Liver (tissue), 9 donors: ENCODE measurements around the gene HK2. TPM values are rescaled to one million over a fixed set of nuclear protein-coding genes. Genes with fewer than 3 reads are reported as not detected.

ENCODE experiments used
- DNase-seq: peaks from one replicate; pipeline ENCODE4 v3.0.0-alpha.2; 2017; ENCODE audit warnings: low spot score
- H3K27ac ChIP-seq, 2 donors: one replicate each; pipeline ENCODE4 v1.7.0; 2013; ENCODE audit warnings: inconsistent platforms in 2 of 2, low read length in 2 of 2, control low read depth in 1 of 2, low read depth in 1 of 2, mild to moderate bottlenecking in 1 of 2
- H3K27me3 ChIP-seq, 4 donors: one replicate each; pipeline versions ENCODE4 v1.6.1 to v1.7.0; 2013; ENCODE audit warnings: low read length in 3 of 4, inconsistent platforms in 1 of 4, mild to moderate bottlenecking in 1 of 4, moderate library complexity in 1 of 4; ENCODE audit not compliant: control insufficient read depth in 4 of 4, insufficient read depth in 4 of 4
- H3K36me3 ChIP-seq, 4 donors: one replicate each; pipeline versions ENCODE4 v1.6.1 to v1.7.0; 2013; ENCODE audit warnings: low read length in 3 of 4, mild to moderate bottlenecking in 3 of 4, low read depth in 1 of 4, moderate library complexity in 1 of 4; ENCODE audit not compliant: control insufficient read depth in 4 of 4, insufficient read depth in 3 of 4
- H3K4me1 ChIP-seq, 4 donors: one replicate each; pipeline versions ENCODE4 v1.6.1 to v1.7.0; 2013; ENCODE audit warnings: low read length in 3 of 4, mild to moderate bottlenecking in 3 of 4, moderate library complexity in 1 of 4; ENCODE audit not compliant: control insufficient read depth in 4 of 4, insufficient read depth in 4 of 4
- H3K4me3 ChIP-seq, 3 donors: one replicate each; pipeline versions ENCODE4 v1.6.1 to v1.7.0; 2013; ENCODE audit warnings: low read length in 3 of 3, control low read depth in 1 of 3, low read depth in 1 of 3, mild to moderate bottlenecking in 1 of 3
- H3K9ac ChIP-seq, 2 donors: one replicate each; pipeline ENCODE4 v1.7.0; 2013; ENCODE audit warnings: low read length in 2 of 2, mild to moderate bottlenecking in 2 of 2, moderate library complexity in 2 of 2, control low read depth in 1 of 2, low read depth in 1 of 2
- H3K9me3 ChIP-seq, 4 donors: one replicate each; pipeline versions ENCODE4 v1.6.1 to v1.7.0; 2013; ENCODE audit warnings: low read length in 3 of 4; ENCODE audit not compliant: control insufficient read depth in 4 of 4
- EGR1 ChIP-seq, 2 donors: IDR thresholded peaks; 2 replicates each; pipeline ENCODE4 v1.6.1; 2016 to 2018; ENCODE audit warnings: antibody characterized with exemption in 2 of 2, low read depth in 2 of 2
- FOXA1 ChIP-seq: IDR thresholded peaks from 2 replicates; pipeline ENCODE4 v1.6.1; 2016; ENCODE audit warnings: antibody characterized with exemption
- FOXA2 ChIP-seq: IDR thresholded peaks from 2 replicates; pipeline ENCODE4 v1.6.1; 2016; ENCODE audit warnings: antibody characterized with exemption
- GABPA ChIP-seq, 2 donors: IDR thresholded peaks in 1 of 2; conservative IDR thresholded peaks in 1 of 2; 2 replicates each; pipeline ENCODE4 v1.6.1; 2016; ENCODE audit warnings: antibody characterized with exemption in 2 of 2, mild to moderate bottlenecking in 1 of 2, moderate library complexity in 1 of 2
- HNF4A ChIP-seq, 2 donors: conservative IDR thresholded peaks; 2 replicates each; pipeline ENCODE4 v1.6.1; 2016; ENCODE audit warnings: antibody characterized with exemption in 2 of 2, mild to moderate bottlenecking in 2 of 2
- HNF4G ChIP-seq: IDR thresholded peaks from 2 replicates; pipeline ENCODE4 v1.6.1; 2016; ENCODE audit warnings: antibody characterized with exemption
- JUND ChIP-seq, 2 donors: IDR thresholded peaks; 2 replicates each; pipeline ENCODE4 v1.6.1; 2016; ENCODE audit warnings: antibody characterized with exemption in 2 of 2
- NR2F2 ChIP-seq: IDR thresholded peaks from 2 replicates; pipeline ENCODE4 v1.6.1; 2016; ENCODE audit warnings: antibody characterized with exemption
- RAD21 ChIP-seq, 2 donors: IDR thresholded peaks; 2 replicates each; pipeline ENCODE4 v1.6.1; 2016; ENCODE audit warnings: antibody characterized with exemption in 2 of 2, mild to moderate bottlenecking in 2 of 2
- RXRA ChIP-seq, 2 donors: IDR thresholded peaks; 2 replicates each; pipeline ENCODE4 v1.6.1; 2017 to 2018; ENCODE audit warnings: antibody characterized with exemption in 2 of 2, mild to moderate bottlenecking in 1 of 2
- SP1 ChIP-seq: IDR thresholded peaks from 2 replicates; pipeline ENCODE4 v1.6.1; 2018; ENCODE audit warnings: antibody characterized with exemption, mild to moderate bottlenecking
- TAF1 ChIP-seq: conservative IDR thresholded peaks from 2 replicates; pipeline ENCODE4 v1.6.1; 2016; ENCODE audit warnings: antibody characterized with exemption, mild to moderate bottlenecking
- YY1 ChIP-seq: IDR thresholded peaks from 2 replicates; pipeline ENCODE4 v1.6.1; 2016; ENCODE audit warnings: antibody characterized with exemption, mild to moderate bottlenecking
- WGBS: extraction: QIAGEN DNeasy Blood & Tissue Kit; methylation state at CpG from one replicate; pipeline ENCODE4 v1.1.7; 2013; 5-methylcytosine and 5-hydroxymethylcytosine counted together
- polyA plus RNA-seq, 2 donors: library from polyadenylated mRNA; stranded (reverse) in 1 of 2; unstranded in 1 of 2; fragments of 200-250 nt in 1 of 2; fragments of >200 nt in 1 of 2; fragmentation: Nextera tagmentation in 1 of 2; extraction: Ambion mirVana in 1 of 2; gene quantifications; one replicate each; pipeline versions ENCODE4 v1.2.1 to v1.2.3, GENCODE V29; 2013 to 2015
- total RNA-seq, 2 donors: library from RNA; depleted of rRNA; stranded (reverse); fragments of >200 nt; gene quantifications; one replicate each; pipeline ENCODE4 v1.2.3, GENCODE V29; 2014
- TF ChIP-seq, protein P1 (sequence below): IDR thresholded peaks from 2 replicates; pipeline ENCODE4 v1.6.1; 2016; ENCODE audit warnings: antibody characterized with exemption
- TF ChIP-seq, protein P2 (sequence below): fragments of 150-350 bp; IDR thresholded peaks from 2 replicates; pipeline ENCODE4 v1.5.1; 2017; ENCODE audit warnings: improper control_type of control experiment, low read depth, low read length; ENCODE audit not compliant: missing input control
- TF ChIP-seq, protein P3 (sequence below): IDR thresholded peaks from 2 replicates; pipeline ENCODE4 v1.6.1; 2016; ENCODE audit warnings: antibody characterized with exemption
- TF ChIP-seq, protein P4 (sequence below): IDR thresholded peaks from 2 replicates; pipeline ENCODE4 v1.6.1; 2016; ENCODE audit warnings: antibody characterized with exemption, mild to moderate bottlenecking
- TF ChIP-seq, protein P5 (sequence below): IDR thresholded peaks from 2 replicates; pipeline ENCODE4 v1.6.1; 2016; ENCODE audit warnings: antibody characterized with exemption
- donor health status: healthy.
- donor health status: healthy.
- donor health status: healthy.
- donor health status: healthy.
- donor health status: healthy.

The HK2 gene
- total and polyA plus RNA-seq, 4 donors, result 0.21 to 3.5 (median 1.0) TPM

DNA sequence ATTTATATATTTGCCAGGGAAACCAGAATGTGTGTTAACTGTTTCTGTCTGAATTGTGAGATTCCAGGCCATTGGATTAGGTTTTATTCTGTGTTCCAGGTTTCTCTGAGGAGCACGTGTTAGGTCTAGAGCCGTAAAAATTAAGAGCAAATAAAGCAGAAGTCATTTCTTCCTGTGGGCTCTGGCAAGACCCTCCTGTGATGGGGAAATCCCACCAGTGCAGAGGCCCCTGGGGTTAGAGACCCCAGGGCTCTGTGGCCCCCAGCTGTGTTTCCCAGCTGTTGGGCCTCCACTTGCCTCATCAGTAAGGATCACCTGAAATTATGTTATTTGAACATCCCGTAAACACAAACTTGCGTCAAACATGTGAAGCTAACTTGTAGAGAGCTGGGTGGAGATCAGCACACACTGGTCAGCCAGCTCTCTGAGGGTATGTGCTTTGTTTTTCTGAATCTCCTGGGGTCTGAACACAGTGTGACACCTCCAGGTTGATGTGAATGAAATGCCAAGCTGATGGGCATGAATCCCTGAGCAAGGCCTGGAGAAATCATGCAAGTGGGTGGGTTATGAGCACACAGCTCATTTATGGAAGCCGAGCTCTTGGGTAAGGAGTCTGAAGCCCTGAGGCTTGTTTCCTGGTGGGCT, 50.3 kb downstream of the HK2 start:
- H3K27me3 ChIP-seq, result no peaks in the 10 kb centered on the region
- H3K36me3 ChIP-seq, result peaks cover 0 to 4% (median 0%) of the 10 kb centered on the region in 4 donors
- DNase-seq, result no peak
- no peak for TF ChIP-seq RAD21 (IDR thresholded peaks at IDR 0.05)
- no peak for TF ChIP-seq NR2F2
- no peak for TF ChIP-seq TAF1
- TF ChIP-seq, protein P1, sequence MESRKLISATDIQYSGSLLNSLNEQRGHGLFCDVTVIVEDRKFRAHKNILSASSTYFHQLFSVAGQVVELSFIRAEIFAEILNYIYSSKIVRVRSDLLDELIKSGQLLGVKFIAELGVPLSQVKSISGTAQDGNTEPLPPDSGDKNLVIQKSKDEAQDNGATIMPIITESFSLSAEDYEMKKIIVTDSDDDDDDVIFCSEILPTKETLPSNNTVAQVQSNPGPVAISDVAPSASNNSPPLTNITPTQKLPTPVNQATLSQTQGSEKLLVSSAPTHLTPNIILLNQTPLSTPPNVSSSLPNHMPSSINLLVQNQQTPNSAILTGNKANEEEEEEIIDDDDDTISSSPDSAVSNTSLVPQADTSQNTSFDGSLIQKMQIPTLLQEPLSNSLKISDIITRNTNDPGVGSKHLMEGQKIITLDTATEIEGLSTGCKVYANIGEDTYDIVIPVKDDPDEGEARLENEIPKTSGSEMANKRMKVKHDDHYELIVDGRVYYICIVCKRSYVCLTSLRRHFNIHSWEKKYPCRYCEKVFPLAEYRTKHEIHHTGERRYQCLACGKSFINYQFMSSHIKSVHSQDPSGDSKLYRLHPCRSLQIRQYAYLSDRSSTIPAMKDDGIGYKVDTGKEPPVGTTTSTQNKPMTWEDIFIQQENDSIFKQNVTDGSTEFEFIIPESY, result no peak
- no peak for TF ChIP-seq YY1
- TF ChIP-seq EGR1 (IDR thresholded peaks at IDR 0.05; ENCODE audit: low read depth in 2 of 2), result no peak
- no peak for TF ChIP-seq HNF4A (conservative IDR thresholded peaks at IDR 0.05)
- TF ChIP-seq RXRA (IDR thresholded peaks at IDR 0.05), result no peak
- no peaks in the 10 kb centered on the region for H3K9me3 ChIP-seq
- H3K4me1 ChIP-seq, result no peaks in the 10 kb centered on the region
- H3K27ac ChIP-seq, result no peak overlapping the region
- no peak overlapping the region for H3K4me3 ChIP-seq
- H3K9ac ChIP-seq, result no peak overlapping the region
- WGBS, result 89% methylated on average over 5 of the region's 5 CpGs

DNA sequence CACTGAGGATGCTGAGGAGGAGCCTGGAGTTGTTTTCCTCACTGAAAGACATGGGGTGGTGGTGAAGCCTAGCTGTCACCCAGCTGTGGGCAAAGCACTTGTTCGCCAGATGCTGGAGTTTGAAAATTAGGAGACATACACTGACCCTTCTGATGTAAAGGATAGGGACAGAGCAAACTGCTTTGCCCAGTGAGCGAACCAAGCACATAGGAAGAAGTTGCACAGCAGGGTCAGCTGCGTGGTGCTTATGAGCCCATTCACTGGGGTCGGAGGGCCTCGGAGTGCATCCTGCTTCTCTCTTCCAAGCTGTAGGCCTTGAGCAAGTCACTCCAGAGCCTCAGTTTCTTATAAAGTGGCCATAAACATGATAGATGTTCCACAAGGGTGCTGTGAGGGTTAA, 50.9 kb downstream of the HK2 start:
- 89% methylated on average over 5 of the region's 5 CpGs for WGBS
- no peak for DNase-seq
- Histone ChIP-seq H3K4me3 (no peak overlapping the region), H3K4me1 (no peaks in the 10 kb centered on the region), H3K27ac (no peak overlapping the region), H3K9ac (no peak overlapping the region), H3K9me3 (no peaks in the 10 kb centered on the region), H3K36me3 (peaks cover 0 to 4% (median 0%) of the 10 kb centered on the region in 4 donors), H3K27me3 (no peaks in the 10 kb centered on the region)
- TF ChIP-seq RAD21 (IDR thresholded peaks at IDR 0.05) (no peak), HNF4G (no peak), YY1 (no peak), RXRA (IDR thresholded peaks at IDR 0.05) (no peak), GABPA (IDR thresholded peaks at IDR 0.05 in 1 of 2, conservative IDR thresholded peaks at IDR 0.05 in 1 of 2) (no peak), FOXA1 (no peak), SP1 (no peak), EGR1 (IDR thresholded peaks at IDR 0.05; ENCODE audit: low read depth in 2 of 2) (no peak), TAF1 (no peak), NR2F2 (no peak), HNF4A (conservative IDR thresholded peaks at IDR 0.05) (no peak), FOXA2 (no peak), JUND (IDR thresholded peaks at IDR 0.05) (no peak)
- TF ChIP-seq, protein P2, sequence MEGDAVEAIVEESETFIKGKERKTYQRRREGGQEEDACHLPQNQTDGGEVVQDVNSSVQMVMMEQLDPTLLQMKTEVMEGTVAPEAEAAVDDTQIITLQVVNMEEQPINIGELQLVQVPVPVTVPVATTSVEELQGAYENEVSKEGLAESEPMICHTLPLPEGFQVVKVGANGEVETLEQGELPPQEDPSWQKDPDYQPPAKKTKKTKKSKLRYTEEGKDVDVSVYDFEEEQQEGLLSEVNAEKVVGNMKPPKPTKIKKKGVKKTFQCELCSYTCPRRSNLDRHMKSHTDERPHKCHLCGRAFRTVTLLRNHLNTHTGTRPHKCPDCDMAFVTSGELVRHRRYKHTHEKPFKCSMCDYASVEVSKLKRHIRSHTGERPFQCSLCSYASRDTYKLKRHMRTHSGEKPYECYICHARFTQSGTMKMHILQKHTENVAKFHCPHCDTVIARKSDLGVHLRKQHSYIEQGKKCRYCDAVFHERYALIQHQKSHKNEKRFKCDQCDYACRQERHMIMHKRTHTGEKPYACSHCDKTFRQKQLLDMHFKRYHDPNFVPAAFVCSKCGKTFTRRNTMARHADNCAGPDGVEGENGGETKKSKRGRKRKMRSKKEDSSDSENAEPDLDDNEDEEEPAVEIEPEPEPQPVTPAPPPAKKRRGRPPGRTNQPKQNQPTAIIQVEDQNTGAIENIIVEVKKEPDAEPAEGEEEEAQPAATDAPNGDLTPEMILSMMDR, result no peak
- TF ChIP-seq, protein P3, sequence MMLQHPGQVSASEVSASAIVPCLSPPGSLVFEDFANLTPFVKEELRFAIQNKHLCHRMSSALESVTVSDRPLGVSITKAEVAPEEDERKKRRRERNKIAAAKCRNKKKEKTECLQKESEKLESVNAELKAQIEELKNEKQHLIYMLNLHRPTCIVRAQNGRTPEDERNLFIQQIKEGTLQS, result no peak
- TF ChIP-seq, protein P4, sequence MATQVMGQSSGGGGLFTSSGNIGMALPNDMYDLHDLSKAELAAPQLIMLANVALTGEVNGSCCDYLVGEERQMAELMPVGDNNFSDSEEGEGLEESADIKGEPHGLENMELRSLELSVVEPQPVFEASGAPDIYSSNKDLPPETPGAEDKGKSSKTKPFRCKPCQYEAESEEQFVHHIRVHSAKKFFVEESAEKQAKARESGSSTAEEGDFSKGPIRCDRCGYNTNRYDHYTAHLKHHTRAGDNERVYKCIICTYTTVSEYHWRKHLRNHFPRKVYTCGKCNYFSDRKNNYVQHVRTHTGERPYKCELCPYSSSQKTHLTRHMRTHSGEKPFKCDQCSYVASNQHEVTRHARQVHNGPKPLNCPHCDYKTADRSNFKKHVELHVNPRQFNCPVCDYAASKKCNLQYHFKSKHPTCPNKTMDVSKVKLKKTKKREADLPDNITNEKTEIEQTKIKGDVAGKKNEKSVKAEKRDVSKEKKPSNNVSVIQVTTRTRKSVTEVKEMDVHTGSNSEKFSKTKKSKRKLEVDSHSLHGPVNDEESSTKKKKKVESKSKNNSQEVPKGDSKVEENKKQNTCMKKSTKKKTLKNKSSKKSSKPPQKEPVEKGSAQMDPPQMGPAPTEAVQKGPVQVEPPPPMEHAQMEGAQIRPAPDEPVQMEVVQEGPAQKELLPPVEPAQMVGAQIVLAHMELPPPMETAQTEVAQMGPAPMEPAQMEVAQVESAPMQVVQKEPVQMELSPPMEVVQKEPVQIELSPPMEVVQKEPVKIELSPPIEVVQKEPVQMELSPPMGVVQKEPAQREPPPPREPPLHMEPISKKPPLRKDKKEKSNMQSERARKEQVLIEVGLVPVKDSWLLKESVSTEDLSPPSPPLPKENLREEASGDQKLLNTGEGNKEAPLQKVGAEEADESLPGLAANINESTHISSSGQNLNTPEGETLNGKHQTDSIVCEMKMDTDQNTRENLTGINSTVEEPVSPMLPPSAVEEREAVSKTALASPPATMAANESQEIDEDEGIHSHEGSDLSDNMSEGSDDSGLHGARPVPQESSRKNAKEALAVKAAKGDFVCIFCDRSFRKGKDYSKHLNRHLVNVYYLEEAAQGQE, result no peak
- TF ChIP-seq, protein P1, result no peak
- TF ChIP-seq, protein P5, sequence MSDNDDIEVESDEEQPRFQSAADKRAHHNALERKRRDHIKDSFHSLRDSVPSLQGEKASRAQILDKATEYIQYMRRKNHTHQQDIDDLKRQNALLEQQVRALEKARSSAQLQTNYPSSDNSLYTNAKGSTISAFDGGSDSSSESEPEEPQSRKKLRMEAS, result no peak
